ENCODE data around the gene TMEM218.

Gene TMEM218

DNA sequence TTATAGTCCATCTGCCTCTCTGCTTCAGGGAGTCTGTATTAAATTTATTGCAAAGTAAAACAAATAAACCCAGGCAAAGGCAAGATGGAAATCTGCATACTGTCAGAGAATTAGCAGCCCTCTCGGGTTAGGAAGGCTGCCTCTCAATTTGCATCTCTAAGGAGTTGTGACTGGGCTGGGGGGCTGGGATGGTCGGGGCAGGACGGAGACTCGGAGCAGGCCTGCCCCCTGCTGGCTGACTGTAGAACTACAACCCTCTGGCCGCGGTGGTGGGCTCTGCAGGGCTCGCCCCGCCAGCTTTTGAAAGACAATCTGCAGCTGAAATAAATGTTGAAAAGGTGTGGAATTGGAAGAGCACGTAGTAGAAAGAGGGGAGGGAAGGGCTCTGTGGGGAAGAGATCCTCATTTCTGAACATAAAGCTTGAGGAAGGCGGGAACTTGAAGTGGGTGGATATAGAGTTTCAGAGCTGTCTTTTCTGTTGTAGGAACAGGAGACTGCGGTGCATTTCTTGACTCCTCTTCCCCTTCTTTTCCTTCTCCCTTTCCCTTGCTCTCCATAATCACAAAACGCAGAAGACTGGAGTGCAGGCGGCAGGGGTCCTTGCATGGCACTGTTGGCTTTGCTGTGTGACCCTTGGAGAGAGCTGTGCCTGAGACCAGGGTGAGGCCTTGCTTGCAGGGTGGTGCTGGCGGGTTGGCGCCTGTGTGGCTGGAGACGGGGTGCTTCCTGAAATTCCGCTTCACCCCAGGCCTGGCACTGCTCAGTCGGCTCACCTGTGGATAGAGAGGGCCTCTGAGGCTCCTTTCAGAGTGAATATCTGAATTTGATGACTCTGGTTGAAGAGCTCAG is 30.5 kb upstream of the TMEM218 start:
- peak; percentile 37 to 62 for DNase-seq
- TF ChIP-seq POLR2A (IDR thresholded peaks at IDR 0.05; ENCODE audit: low read length) (no peak), GATA1 (IDR thresholded peaks at IDR 0.05; ENCODE audit: low read depth, low read length) (no peak)

- TF ChIP-seq GATA1 (IDR thresholded peaks at IDR 0.05; ENCODE audit: low read depth, low read length) (no peak), POLR2A (IDR thresholded peaks at IDR 0.05; ENCODE audit: low read length) (no peak)
- DNase-seq: no peak
These were observed 29.8 kb upstream of the TMEM218 start for GRCh38 chr11:125141178-125141577.

DNA sequence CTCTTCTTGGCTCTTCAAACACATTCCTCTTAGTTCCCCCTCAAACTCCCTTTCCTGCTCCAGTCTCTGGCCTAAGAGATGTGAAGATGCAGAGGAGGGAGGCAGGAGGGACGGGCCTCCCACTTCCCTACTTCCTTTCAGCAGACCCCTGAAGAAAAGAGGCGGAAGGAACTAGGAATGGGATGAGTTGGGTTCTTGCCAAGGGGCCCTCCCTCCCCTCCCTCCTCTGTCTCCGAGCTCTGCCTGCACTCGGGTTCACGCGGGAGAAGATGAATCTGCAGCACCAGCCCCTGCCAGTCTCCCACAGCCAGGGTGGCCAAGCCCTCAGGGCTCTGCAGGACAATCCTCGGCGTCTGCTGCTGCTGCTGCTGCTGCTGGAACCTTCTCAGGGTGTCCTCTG is 28.8 kb upstream of the TMEM218 start:
- DNase-seq: no peak
- TF ChIP-seq POLR2A (IDR thresholded peaks at IDR 0.05; ENCODE audit: low read length) (no peak), GATA1 (IDR thresholded peaks at IDR 0.05; ENCODE audit: low read depth, low read length) (no peak)

GRCh38 chr11:125139778-125140177 is 28.4 kb upstream of the TMEM218 start:
- no peak for TF ChIP-seq POLR2A (IDR thresholded peaks at IDR 0.05; ENCODE audit: low read length)
- TF ChIP-seq GATA1 (IDR thresholded peaks at IDR 0.05; ENCODE audit: low read depth, low read length): no peak
- DNase-seq: no peak

GRCh38 chr11:125138966-125139365 is 27.5 kb upstream of the TMEM218 start:
- no peak for TF ChIP-seq GATA1 (IDR thresholded peaks at IDR 0.05; ENCODE audit: low read depth, low read length)
- no peak for TF ChIP-seq POLR2A (IDR thresholded peaks at IDR 0.05; ENCODE audit: low read length)
- DNase-seq: no peak

- TF ChIP-seq POLR2A (IDR thresholded peaks at IDR 0.05; ENCODE audit: low read length): no peak
- no peak for DNase-seq
These were observed 24.6 kb upstream of the TMEM218 start for GRCh38 chr11:125136001-125136400.

GRCh38 chr11:125132596-125132995 is 21.2 kb upstream of the TMEM218 start:
- TF ChIP-seq GATA1 (IDR thresholded peaks at IDR 0.05; ENCODE audit: low read depth, low read length) (no peak), POLR2A (IDR thresholded peaks at IDR 0.05; ENCODE audit: low read length) (no peak)
- DNase-seq: no peak

GRCh38 chr11:125132071-125132470 is 20.6 kb upstream of the TMEM218 start:
- TF ChIP-seq POLR2A (IDR thresholded peaks at IDR 0.05; ENCODE audit: low read length): no peak
- no peak for TF ChIP-seq GATA1 (IDR thresholded peaks at IDR 0.05; ENCODE audit: low read depth, low read length)
- DNase-seq: no peak

- TF ChIP-seq POLR2A (IDR thresholded peaks at IDR 0.05; ENCODE audit: low read length) (no peak), GATA1 (IDR thresholded peaks at IDR 0.05; ENCODE audit: low read depth, low read length) (no peak)
- no peak for DNase-seq
These were observed 18.0 kb upstream of the TMEM218 start for GRCh38 chr11:125129316-125129993.

DNA sequence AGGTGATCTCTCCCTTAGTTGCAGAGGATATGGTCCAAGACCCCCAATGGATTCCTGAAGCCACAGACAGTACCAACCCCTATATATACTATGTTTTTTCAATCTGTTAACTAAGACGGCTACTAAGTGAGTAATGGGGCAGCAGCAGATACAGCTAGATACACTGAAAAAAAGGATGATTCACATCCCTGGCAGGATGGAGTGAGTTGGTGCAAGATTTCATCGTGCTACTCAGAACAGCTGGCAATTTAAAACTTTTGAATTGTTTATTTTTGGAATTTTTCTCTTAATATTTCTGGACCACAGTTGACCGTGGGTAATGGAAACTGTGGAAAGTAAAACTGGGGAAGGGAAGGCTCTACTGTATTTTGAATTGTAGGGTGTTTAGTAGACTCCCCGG is 17.0 kb upstream of the TMEM218 start:
- DNase-seq: no peak
- TF ChIP-seq POLR2A (IDR thresholded peaks at IDR 0.05; ENCODE audit: low read length) (no peak), GATA1 (IDR thresholded peaks at IDR 0.05; ENCODE audit: low read depth, low read length) (no peak)

DNA sequence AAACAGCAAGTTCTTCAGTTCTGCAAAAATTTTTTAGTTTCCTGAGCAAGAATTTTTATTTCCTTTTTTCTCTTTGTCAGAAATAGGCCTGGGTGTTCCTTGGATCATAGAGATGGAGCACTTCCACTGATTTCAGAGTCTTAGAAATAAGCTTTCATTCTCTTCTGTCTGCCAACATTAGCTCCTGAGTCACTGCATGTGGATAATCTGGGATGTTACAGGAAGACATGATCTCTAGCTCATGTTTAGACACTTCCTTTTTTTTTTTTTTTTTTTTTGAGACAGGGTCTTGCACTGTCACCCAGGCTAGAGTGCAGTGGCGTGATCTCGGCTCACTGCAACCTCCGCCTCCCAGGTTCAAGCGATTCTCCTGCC is 13.2 kb upstream of the TMEM218 start:
- TF ChIP-seq POLR2A (IDR thresholded peaks at IDR 0.05; ENCODE audit: low read length): no peak
- no peak for TF ChIP-seq GATA1 (IDR thresholded peaks at IDR 0.05; ENCODE audit: low read depth, low read length)

DNA sequence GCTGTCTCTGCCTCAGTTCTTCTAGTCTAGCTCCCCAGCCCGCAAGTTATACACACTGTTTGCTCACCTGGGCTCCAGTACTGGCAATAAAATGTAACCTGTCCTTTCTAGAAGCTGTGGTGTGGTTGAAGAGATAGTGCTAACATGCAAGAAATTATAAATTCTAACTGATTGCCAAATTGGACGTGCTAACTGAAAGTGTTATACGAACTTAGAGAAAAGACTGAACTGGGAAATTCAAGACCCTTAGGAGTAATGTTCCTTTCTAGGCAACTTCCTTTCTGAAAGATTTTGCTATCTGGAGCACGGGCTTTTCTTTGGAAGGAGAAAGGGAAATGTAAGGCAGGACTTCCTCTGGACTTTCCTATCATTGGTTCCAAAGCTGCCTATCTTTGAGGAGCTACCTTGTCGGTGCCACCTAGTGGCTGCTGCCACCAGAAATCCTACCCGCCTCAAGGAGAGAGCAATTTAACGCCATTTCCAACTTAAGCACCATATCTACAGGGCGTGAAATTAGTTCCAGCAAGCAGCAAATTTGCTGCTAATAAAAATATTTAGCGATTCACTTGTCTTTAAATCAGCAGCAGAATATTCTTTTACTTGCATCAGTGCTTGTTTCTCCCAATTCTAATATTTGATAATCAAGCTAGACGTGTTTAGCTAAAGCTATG is 12.7 kb upstream of the TMEM218 start:
- no peak for TF ChIP-seq POLR2A (IDR thresholded peaks at IDR 0.05; ENCODE audit: low read length)
- no peak for TF ChIP-seq GATA1 (IDR thresholded peaks at IDR 0.05; ENCODE audit: low read depth, low read length)
- DNase-seq: peak; percentile 58 to 70

More for the DNA sequence above, 13.2 kb upstream of the TMEM218 start:
- no peak for DNase-seq

- no peak for DNase-seq
- TF ChIP-seq GATA1 (IDR thresholded peaks at IDR 0.05; ENCODE audit: low read depth, low read length) (no peak), POLR2A (IDR thresholded peaks at IDR 0.05; ENCODE audit: low read length) (no peak)
These were observed 11.9 kb upstream of the TMEM218 start for GRCh38 chr11:125123194-125123946.

- no peak for TF ChIP-seq GATA1 (IDR thresholded peaks at IDR 0.05; ENCODE audit: low read depth, low read length)
- TF ChIP-seq POLR2A (IDR thresholded peaks at IDR 0.05; ENCODE audit: low read length): no peak
- no peak for DNase-seq
These were observed 6.0 kb upstream of the TMEM218 start for GRCh38 chr11:125117429-125117828.
